Adipocyte (in vitro differentiated cells): ENCODE results near the gene CEACAM19.

Source experiments
- DNase-seq: peaks from one replicate; pipeline ENCODE4 v3.0.0-alpha.2; 2015; ENCODE audit warnings: low read depth
- H3K27me3 ChIP-seq: replicated peaks from 2 replicates; pipeline ENCODE4 v1.7.0; 2013; ENCODE audit warnings: mild to moderate bottlenecking, low read length, moderate library complexity; ENCODE audit not compliant: control insufficient read depth, insufficient read depth
- H3K36me3 ChIP-seq: 2 replicates; pipeline ENCODE4 v1.7.0; 2013; ENCODE audit warnings: low read length, mild to moderate bottlenecking, moderate library complexity; ENCODE audit not compliant: control insufficient read depth, insufficient read depth, severe bottlenecking
- H3K4me1 ChIP-seq: 2 replicates; pipeline ENCODE4 v1.7.0; 2013; ENCODE audit warnings: mild to moderate bottlenecking, low read length, moderate library complexity; ENCODE audit not compliant: control insufficient read depth, insufficient read depth
- H3K4me3 ChIP-seq: 2 replicates; pipeline ENCODE4 v1.7.0; 2013; ENCODE audit warnings: mild to moderate bottlenecking, low read length, moderate library complexity
- H3K9ac ChIP-seq: 2 replicates; pipeline ENCODE4 v1.7.0; 2013; ENCODE audit warnings: mild to moderate bottlenecking, low read length, moderate library complexity
- H3K9me3 ChIP-seq: 2 replicates; pipeline ENCODE4 v1.7.0; 2013; ENCODE audit warnings: mild to moderate bottlenecking, low read length, moderate library complexity; ENCODE audit not compliant: control insufficient read depth

CEACAM19 gene

DNA sequence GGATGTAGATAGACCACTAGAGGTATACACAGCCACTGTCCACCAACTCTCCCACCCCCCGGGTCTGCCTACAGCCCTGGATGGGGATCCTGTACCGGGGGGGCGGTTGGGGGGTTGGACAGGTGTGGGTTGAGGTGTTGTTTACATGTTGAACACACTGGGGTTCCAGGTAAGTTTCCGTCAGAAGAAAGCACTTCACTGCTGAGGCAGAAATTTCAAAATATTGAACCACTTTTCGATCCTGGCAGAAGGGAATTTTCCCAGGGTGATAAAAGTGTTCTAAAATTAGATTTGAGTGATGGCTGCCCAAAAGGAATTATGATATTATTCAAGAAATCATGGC lies 21.1 kb downstream of the CEACAM19 start:
- Histone ChIP-seq H3K27me3 (peaks cover 7% of the 10 kb centered on the region), H3K4me1 (peaks cover 3% of the 10 kb centered on the region), H3K36me3 (no peaks in the 10 kb centered on the region), H3K9ac (no peak overlapping the region), H3K9me3 (no peaks in the 10 kb centered on the region), H3K4me3 (no peak overlapping the region)
- no peak for DNase-seq

- H3K9me3 ChIP-seq = no peaks in the 10 kb centered on the region
- no peak for DNase-seq
Observed at GRCh38 chr19:44694184-44694579, 22.9 kb downstream of the CEACAM19 start.

DNA sequence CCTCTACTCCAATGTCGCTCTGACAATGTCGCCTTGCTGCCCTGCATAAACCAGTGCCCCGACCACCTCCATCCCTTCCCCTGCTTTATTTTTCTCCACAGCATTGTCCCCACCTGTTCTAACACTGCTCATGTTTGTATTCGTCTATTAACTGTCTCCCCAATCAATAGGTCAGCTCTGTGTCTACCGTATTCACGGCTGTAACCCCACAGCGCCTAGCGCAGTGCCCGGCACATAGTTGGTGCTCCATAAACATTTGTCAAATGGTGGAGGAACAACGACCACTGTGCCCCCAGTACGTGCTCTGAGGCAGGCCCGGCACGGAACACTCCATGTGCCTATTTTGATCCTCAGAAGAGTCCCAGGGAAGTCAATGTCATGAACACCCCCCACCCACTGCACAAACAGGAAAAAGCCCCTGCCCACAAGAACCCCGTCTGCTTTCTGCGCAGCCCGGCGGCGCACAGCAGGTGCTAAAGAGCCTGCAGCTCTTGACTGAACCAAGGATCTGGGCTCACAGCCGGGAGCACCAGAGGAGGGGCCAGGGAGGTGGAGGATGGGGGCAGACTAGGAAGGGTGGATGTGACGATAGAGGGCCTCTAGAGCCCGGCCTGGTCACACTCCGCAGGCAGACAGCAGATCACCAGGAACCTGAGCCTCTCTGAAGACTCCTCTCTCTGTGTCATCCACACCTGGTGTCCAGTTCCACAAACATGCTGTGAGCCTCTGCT lies 25.8 kb downstream of the CEACAM19 start:
- no peaks in the 10 kb centered on the region for H3K9me3 ChIP-seq
- no peak overlapping the region for H3K4me3 ChIP-seq
- no peaks in the 10 kb centered on the region for H3K36me3 ChIP-seq
- no peaks in the 10 kb centered on the region for H3K4me1 ChIP-seq
- no peak overlapping the region for H3K9ac ChIP-seq
- H3K27me3 ChIP-seq = peaks cover 22% of the 10 kb centered on the region
- DNase-seq = no peak

More at GRCh38 chr19:44694184-44694579, 22.9 kb downstream of the CEACAM19 start:
- H3K4me1 ChIP-seq = peaks cover 3% of the 10 kb centered on the region
- H3K4me3 ChIP-seq = no peak overlapping the region
- peaks cover 22% of the 10 kb centered on the region for H3K27me3 ChIP-seq
- no peak overlapping the region for H3K9ac ChIP-seq
- H3K36me3 ChIP-seq = no peaks in the 10 kb centered on the region

GRCh38 chr19:44697670-44698034 lies 26.4 kb downstream of the CEACAM19 start:
- Histone ChIP-seq H3K9ac (no peak overlapping the region), H3K36me3 (no peaks in the 10 kb centered on the region), H3K4me3 (no peak overlapping the region), H3K4me1 (no peaks in the 10 kb centered on the region), H3K27me3 (peaks cover 23% of the 10 kb centered on the region), H3K9me3 (no peaks in the 10 kb centered on the region)
- no peak for DNase-seq

DNA sequence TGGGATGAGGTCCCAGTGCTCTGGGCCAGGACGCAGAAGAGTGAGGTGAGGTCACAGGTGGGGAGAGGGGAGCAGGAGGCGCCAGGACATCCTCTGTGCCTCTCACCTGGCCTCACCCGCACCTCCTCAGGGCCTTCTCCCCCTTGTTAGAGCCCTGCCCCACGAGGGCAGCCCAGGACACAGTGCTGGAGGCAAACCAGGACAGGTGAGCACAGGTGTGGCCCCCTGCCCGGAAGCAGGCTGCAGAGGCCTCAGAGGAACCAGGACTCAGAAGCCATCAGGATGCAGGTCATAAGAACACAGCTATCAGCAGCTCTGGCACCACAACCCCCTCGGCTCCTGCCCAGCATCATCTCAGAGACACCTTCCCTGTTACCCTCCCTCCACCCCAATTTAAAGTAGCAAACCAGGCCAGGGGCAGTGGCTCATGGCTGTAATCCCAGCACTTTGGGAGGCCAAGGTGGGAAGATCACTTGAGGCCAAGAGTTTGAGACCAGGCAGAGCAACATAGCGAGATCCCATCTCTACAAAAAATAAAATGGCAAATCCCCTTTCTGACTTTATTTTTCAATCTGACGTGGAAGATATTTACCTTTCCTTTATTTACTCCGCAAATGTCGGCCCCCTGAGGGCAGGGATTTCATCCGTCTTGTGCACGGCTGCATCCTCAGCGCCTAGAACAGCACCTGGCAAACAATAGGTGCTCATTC lies 27.4 kb downstream of the CEACAM19 start, which contains the start of gene CEACAM16:
CEACAM16 (plus strand) TSS at position 660 of the 710 bp plus-strand sequence. CDS start 2,306 bp downstream, outside the sequence.
- H3K36me3 ChIP-seq = no peaks in the 10 kb centered on the region
- no peaks in the 10 kb centered on the region for H3K4me1 ChIP-seq
- peaks cover 32% of the 10 kb centered on the region for H3K27me3 ChIP-seq
- no peak within 1 kb of the TSS for H3K4me3 ChIP-seq
- H3K9ac ChIP-seq = no peak within 1 kb of the TSS
- no peaks in the 10 kb centered on the region for H3K9me3 ChIP-seq
- no peak for DNase-seq

DNA sequence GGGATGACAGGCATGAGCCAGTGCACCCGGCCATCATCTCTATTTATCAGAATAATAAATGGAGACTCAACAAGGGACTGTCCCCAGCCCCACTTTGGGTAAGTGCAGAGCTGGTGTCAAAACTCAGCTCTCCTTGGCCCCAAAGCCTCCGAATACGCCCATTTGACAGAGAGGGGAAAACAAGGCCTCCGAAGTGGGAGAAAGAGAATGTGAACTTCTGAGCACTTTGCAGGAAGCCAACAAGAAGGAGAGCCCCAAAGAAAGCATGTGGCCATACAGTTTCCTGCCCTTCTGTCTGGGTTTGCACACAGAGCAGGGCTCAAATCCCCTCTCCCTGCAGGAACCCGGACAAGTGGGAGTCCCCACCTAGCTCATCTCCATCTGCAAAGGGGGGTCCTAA lies 29.3 kb downstream of the CEACAM19 start:
- no peaks in the 10 kb centered on the region for H3K36me3 ChIP-seq
- no peak overlapping the region for H3K9ac ChIP-seq
- no peaks in the 10 kb centered on the region for H3K9me3 ChIP-seq
- DNase-seq = no peak
- no peak overlapping the region for H3K4me3 ChIP-seq
- H3K4me1 ChIP-seq = no peaks in the 10 kb centered on the region
- peaks cover 35% of the 10 kb centered on the region for H3K27me3 ChIP-seq

GRCh38 chr19:44701228-44701627 lies 29.9 kb downstream of the CEACAM19 start:
- Histone ChIP-seq H3K9ac (no peak overlapping the region), H3K4me1 (no peaks in the 10 kb centered on the region), H3K27me3 (peaks cover 38% of the 10 kb centered on the region)

GRCh38 chr19:44702551-44703176 lies 31.4 kb downstream of the CEACAM19 start:
- Histone ChIP-seq H3K9ac (no peak overlapping the region), H3K27me3 (peaks cover 39% of the 10 kb centered on the region), H3K4me1 (no peaks in the 10 kb centered on the region), H3K9me3 (no peaks in the 10 kb centered on the region), H3K36me3 (no peaks in the 10 kb centered on the region), H3K4me3 (no peak overlapping the region)
- DNase-seq = no peak

More at GRCh38 chr19:44701228-44701627, 29.9 kb downstream of the CEACAM19 start:
- no peak for DNase-seq
- H3K4me3 ChIP-seq = no peak overlapping the region
- H3K9me3 ChIP-seq = no peaks in the 10 kb centered on the region
- no peaks in the 10 kb centered on the region for H3K36me3 ChIP-seq

DNA sequence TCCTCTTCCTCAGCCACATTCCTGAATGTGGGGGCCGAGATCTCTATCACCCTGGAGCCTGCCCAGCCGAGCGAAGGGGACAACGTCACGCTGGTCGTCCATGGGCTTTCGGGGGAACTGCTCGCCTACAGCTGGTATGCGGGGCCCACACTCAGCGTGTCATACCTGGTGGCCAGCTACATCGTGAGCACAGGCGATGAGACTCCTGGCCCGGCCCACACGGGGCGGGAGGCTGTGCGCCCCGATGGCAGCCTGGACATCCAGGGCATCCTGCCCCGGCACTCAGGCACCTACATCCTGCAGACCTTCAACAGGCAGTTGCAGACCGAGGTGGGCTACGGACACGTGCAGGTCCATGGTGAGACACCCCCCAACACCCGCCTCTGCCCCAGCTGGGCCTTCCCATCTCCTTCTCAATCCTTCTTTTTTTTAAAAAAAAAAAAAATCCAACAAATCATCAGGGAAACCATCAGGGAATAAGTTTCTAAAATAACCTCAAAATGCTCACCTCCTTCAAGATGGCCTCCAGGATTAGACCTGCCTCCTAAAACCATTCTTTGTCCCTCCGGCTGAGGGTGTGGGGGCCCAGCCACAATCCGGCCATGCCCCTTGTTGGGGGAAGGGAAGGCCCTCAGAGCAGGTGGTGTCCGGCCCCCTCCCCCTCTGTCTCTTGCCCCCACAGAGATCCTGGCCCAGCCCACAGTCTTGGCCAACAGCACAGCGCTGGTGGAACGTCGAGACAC lies 32.2 kb downstream of the CEACAM19 start:
- H3K36me3 ChIP-seq = no peaks in the 10 kb centered on the region
- H3K4me1 ChIP-seq = no peaks in the 10 kb centered on the region
- no peaks in the 10 kb centered on the region for H3K9me3 ChIP-seq
- no peak overlapping the region for H3K4me3 ChIP-seq
- H3K9ac ChIP-seq = no peak overlapping the region
- no peak for DNase-seq
- H3K27me3 ChIP-seq = peaks cover 39% of the 10 kb centered on the region

DNA sequence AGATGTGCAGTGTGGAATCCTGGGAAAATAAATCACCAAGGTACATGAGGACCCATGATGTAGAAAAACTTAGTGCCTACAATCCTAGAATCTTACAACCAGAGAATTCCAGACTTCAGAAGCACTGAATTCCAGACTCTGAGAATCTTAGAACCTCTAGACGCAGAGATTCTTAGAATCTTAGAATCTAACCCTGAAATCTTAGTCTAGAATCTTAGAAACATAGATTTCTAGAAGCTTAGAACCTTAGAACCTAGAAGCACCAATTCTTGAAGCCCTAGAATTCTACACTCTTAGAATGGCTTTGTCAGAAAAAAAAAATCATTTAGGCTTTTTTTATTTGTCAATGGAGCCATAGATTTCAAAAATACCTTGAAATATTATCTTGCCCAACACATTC lies 33.7 kb downstream of the CEACAM19 start:
- Histone ChIP-seq H3K36me3 (no peaks in the 10 kb centered on the region), H3K4me3 (no peak overlapping the region)

DNA sequence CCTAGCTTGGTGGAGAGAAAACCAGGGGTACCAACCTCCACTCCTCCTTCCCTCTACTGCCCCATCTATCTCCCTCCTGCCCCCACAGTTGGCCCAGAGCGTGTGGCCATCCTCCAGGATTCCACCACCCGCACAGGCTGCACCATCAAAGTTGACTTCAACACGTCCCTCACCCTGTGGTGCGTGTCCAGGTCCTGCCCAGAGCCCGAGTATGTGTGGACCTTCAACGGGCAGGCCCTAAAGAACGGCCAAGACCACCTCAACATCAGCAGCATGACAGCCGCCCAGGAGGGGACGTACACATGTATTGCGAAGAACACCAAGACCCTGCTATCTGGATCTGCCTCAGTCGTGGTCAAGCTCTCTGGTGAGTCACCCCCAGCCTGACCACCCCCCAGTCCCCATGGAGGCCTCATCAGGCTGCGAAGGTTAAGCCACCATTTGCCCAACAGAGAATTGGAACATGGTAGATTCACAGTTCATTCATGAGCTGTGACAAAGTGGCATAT lies 34.3 kb downstream of the CEACAM19 start:
- Histone ChIP-seq H3K9ac (no peak overlapping the region), H3K9me3 (no peaks in the 10 kb centered on the region), H3K36me3 (no peaks in the 10 kb centered on the region), H3K4me3 (no peak overlapping the region), H3K4me1 (no peaks in the 10 kb centered on the region), H3K27me3 (peaks cover 42% of the 10 kb centered on the region)
- no peak for DNase-seq

More for the DNA sequence above, 33.7 kb downstream of the CEACAM19 start:
- H3K9me3 ChIP-seq = no peaks in the 10 kb centered on the region
- no peaks in the 10 kb centered on the region for H3K4me1 ChIP-seq
- H3K9ac ChIP-seq = no peak overlapping the region
- peaks cover 42% of the 10 kb centered on the region for H3K27me3 ChIP-seq
- no peak for DNase-seq
